SU-DHL-6 (cell line): ENCODE measurements around the gene POLR2C.
"Not testable (repeated sequence)": the region's sequence is repeated elsewhere in the genome, so short reads cannot be mapped to it uniquely, and the experiment has no call there.

Experiments
- H2AFZ ChIP-seq: fragments of 200-600 bp; sonication (generic); 2 replicates; pipeline ENCODE4 v1.6.1; 2014; ENCODE audit warnings: low read depth, mild to moderate bottlenecking, moderate library complexity, mixed read lengths, antibody characterized with exemption, low read length; ENCODE audit not compliant: severe bottlenecking
- H3F3A ChIP-seq: fragments of 200-600 bp; shearing (Covaris generic); 2 replicates; pipeline ENCODE4 v1.6.0; 2016; ENCODE audit warnings: antibody characterized with exemption, mild to moderate bottlenecking; ENCODE audit not compliant: insufficient read depth
- H3K27ac ChIP-seq: fragments of 200-600 bp; sonication (generic); 2 replicates; pipeline ENCODE4 v1.5.1; 2016; ENCODE audit warnings: low read depth, mild to moderate bottlenecking, low read length, moderate library complexity, mixed read lengths
- H3K27me3 ChIP-seq: fragments of 200-600 bp; sonication (generic), shearing (Covaris generic); 2 replicates; pipeline ENCODE4 v1.6.0; 2014; ENCODE audit warnings: mild to moderate bottlenecking, low read length
- H3K36me3 ChIP-seq: fragments of 200-600 bp; sonication (generic); 2 replicates; pipeline ENCODE4 v1.6.1; 2014; ENCODE audit warnings: mild to moderate bottlenecking, low read length, mixed read lengths
- H3K4me2 ChIP-seq: fragments of 300-600, 200-600 bp; shearing (Covaris generic), sonication (generic); 2 replicates; pipeline ENCODE4 v1.6.0; 2014; ENCODE audit warnings: low read length, low read depth, mild to moderate bottlenecking; ENCODE audit not compliant: poor library complexity, severe bottlenecking
- H3K4me3 ChIP-seq: fragments of 200-600 bp; sonication (generic); 2 replicates; pipeline ENCODE4 v1.5.1; 2014; ENCODE audit warnings: antibody characterized with exemption, low read length, mild to moderate bottlenecking, mixed read lengths; ENCODE audit not compliant: insufficient read depth, poor library complexity, severe bottlenecking
- H3K79me2 ChIP-seq: fragments of 200-600 bp; sonication (generic); 2 replicates; pipeline ENCODE4 v1.6.1; 2014; ENCODE audit warnings: mild to moderate bottlenecking, low read length, moderate library complexity; ENCODE audit not compliant: insufficient read depth
- H3K9ac ChIP-seq: fragments of 200-600 bp; sonication (generic); 2 replicates; pipeline ENCODE4 v1.7.0; 2014; ENCODE audit warnings: mild to moderate bottlenecking, low read length
- H3K9me2 ChIP-seq: fragments of 200-600 bp; sonication (generic); replicated peaks from 2 replicates; pipeline ENCODE4 v1.6.1; 2014; ENCODE audit warnings: low read length; ENCODE audit not compliant: insufficient read depth
- H3K9me3 ChIP-seq: fragments of 200-600 bp; sonication (generic); 2 replicates; pipeline ENCODE4 v1.6.1; 2014; ENCODE audit warnings: low read length, mixed read lengths; ENCODE audit not compliant: insufficient read depth
- H4K20me1 ChIP-seq: fragments of 200-600 bp; sonication (generic); 2 replicates; pipeline ENCODE4 v1.6.1; 2014; ENCODE audit warnings: low read depth, mild to moderate bottlenecking, antibody characterized with exemption, low read length, moderate library complexity, mixed read lengths
- EZH2phosphoT487 ChIP-seq: fragments of 200-600 bp; sonication (generic), shearing (Covaris generic); conservative IDR thresholded peaks from 2 replicates; pipeline ENCODE4 v1.6.1; 2018; ENCODE audit warnings: mild to moderate bottlenecking, antibody characterized with exemption, low read length, moderate library complexity, mixed read lengths
- TF ChIP-seq, protein P1 (sequence below): fragments of 200-600 bp; sonication (generic); IDR thresholded peaks from one replicate; pipeline ENCODE4 v1.5.1; 2017; ENCODE audit warnings: antibody characterized with exemption, mild to moderate bottlenecking, low read length, moderate library complexity; ENCODE audit not compliant: insufficient read depth, poor library complexity, severe bottlenecking

POLR2C gene

DNA sequence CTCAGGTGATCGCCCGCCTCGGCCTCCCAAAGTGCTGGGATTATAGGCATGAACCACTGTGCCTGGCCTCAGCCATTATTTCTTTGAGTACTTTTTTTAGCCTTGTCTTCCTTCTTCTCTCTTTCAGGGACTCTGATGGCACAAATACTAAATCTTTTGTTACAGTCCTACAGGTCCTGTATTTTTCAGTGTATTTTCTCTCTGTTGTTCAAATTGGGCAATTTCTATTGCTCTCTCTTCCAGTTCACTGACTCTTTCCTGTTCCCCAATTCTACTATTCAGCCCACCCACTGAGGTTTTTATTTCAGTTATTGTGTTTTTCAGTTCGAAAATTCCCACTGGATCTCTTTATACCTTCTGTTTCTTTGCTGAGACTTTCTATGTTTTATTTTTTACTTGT is 31.3 kb downstream of the POLR2C start:
- no peaks in the 10 kb centered on the region for H3K36me3 ChIP-seq
- H4K20me1 ChIP-seq: no peaks in the 10 kb centered on the region
- no peaks in the 10 kb centered on the region for H3K9me2 ChIP-seq
- H3K4me3 ChIP-seq: no peak overlapping the region
- H2AFZ ChIP-seq: no peak overlapping the region
- H3K79me2 ChIP-seq: no peaks in the 10 kb centered on the region
- no peaks in the 10 kb centered on the region for H3K27me3 ChIP-seq
- H3K9ac ChIP-seq: no peak overlapping the region
- TF ChIP-seq EZH2phosphoT487: no peak
- TF ChIP-seq, protein P1, sequence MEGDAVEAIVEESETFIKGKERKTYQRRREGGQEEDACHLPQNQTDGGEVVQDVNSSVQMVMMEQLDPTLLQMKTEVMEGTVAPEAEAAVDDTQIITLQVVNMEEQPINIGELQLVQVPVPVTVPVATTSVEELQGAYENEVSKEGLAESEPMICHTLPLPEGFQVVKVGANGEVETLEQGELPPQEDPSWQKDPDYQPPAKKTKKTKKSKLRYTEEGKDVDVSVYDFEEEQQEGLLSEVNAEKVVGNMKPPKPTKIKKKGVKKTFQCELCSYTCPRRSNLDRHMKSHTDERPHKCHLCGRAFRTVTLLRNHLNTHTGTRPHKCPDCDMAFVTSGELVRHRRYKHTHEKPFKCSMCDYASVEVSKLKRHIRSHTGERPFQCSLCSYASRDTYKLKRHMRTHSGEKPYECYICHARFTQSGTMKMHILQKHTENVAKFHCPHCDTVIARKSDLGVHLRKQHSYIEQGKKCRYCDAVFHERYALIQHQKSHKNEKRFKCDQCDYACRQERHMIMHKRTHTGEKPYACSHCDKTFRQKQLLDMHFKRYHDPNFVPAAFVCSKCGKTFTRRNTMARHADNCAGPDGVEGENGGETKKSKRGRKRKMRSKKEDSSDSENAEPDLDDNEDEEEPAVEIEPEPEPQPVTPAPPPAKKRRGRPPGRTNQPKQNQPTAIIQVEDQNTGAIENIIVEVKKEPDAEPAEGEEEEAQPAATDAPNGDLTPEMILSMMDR: no peak
- no peak overlapping the region for H3K27ac ChIP-seq
- H3K4me2 ChIP-seq: no peak overlapping the region
- H3K9me3 ChIP-seq: no peaks in the 10 kb centered on the region
- no peaks in the 10 kb centered on the region for H3F3A ChIP-seq

DNA sequence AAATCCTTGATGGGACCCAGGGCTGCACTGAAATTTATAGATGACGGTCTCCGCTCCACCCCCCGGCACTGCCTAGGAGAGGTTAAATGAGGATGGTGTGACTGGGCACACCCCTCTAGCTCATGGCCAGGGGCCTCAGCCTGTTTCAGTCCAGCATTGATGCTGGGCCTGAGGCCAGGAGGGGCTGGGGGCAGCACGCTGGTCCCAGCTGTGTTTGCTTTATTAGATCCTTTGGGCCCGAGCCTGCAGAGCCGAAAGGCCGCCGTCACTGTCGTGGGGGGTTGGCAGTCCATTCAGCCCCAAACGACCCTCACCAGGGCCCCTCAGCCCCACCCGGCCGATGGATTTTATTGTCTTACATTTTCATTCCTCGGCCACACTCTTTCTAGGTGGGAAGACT is 34.6 kb downstream of the POLR2C start:
- H3K9ac ChIP-seq: no peak overlapping the region
- no peaks in the 10 kb centered on the region for H3F3A ChIP-seq
- TF ChIP-seq, protein P1: no peak
- TF ChIP-seq EZH2phosphoT487: no peak
- no peaks in the 10 kb centered on the region for H3K9me3 ChIP-seq
- H3K9me2 ChIP-seq: no peaks in the 10 kb centered on the region
- H3K4me3 ChIP-seq: no peak overlapping the region
- H3K27ac ChIP-seq: no peak overlapping the region
- no peak overlapping the region for H2AFZ ChIP-seq
- no peaks in the 10 kb centered on the region for H3K79me2 ChIP-seq
- H3K27me3 ChIP-seq: no peaks in the 10 kb centered on the region
- no peaks in the 10 kb centered on the region for H4K20me1 ChIP-seq
- H3K4me2 ChIP-seq: no peak overlapping the region
- no peaks in the 10 kb centered on the region for H3K36me3 ChIP-seq

DNA sequence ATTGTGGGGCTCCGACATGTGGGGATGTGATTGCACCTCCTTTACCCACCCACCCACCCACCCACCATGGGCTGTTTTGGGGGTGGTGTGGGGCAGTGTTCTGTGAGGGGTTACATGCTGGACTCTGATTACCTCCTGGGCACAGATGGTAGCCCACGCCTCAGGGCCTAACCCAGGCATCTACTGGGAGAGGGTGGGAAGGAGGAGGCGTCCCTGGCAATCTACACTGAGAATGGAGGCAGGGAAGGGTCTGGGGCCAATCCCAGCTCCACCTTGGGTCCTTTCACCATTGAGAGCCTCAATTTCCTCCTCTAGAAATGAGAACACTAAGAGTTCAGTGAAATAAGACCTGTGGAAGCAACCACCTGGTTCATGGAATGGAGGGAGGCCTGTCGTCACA is 35.6 kb downstream of the POLR2C start:
- Histone ChIP-seq H4K20me1 (no peaks in the 10 kb centered on the region), H3K4me3 (no peak overlapping the region), H3K9ac (no peak overlapping the region), H3K27ac (no peak overlapping the region), H3F3A (no peaks in the 10 kb centered on the region), H3K79me2 (no peaks in the 10 kb centered on the region), H3K27me3 (no peaks in the 10 kb centered on the region), H3K36me3 (no peaks in the 10 kb centered on the region), H3K9me2 (no peaks in the 10 kb centered on the region), H3K4me2 (no peak overlapping the region), H3K9me3 (no peaks in the 10 kb centered on the region), H2AFZ (no peak overlapping the region)
- TF ChIP-seq, protein P1: no peak
- TF ChIP-seq EZH2phosphoT487: no peak

DNA sequence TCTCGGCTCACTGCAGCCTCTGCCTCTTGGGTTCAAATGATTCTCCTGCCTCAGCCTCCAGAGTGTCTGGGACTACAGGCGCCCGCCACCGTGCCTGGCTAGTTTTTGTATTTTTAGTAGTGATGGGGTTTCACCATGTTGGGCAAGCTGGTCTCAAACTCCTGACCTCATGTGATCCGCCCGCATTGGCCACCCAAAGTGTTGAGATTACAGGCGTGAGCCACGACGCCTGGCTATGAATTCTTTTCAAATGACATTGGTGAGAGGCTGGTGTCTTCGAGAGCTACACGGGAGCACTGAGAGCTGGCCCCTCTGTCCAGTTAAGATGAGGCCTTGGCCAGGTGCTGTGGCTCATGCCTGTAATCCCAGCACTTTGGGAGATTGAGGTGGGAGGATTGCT is 37.5 kb downstream of the POLR2C start:
- not testable (repeated sequence) for H3K79me2 ChIP-seq, H3K4me2 ChIP-seq, H4K20me1 ChIP-seq, H2AFZ ChIP-seq, H3K27ac ChIP-seq, H3K9ac ChIP-seq, H3K4me3 ChIP-seq, H3K27me3 ChIP-seq, H3K9me2 ChIP-seq, H3K9me3 ChIP-seq, H3K36me3 ChIP-seq, H3F3A ChIP-seq
